Trophoblast cell (in vitro differentiated cells and primary cell): ENCODE data around the gene ZNF483.
A peak's percentile ranks its signal among the peaks of the same experiment; 100 is the strongest.
"Not testable (repeated sequence)": the region's sequence is repeated elsewhere in the genome, so short reads cannot be mapped to it uniquely, and the experiment has no call there.

ENCODE experiments used
- DNase-seq, 2 donors: peaks; one replicate each; pipeline ENCODE4 v3.0.0-alpha.2; 2016
- H2AFZ ChIP-seq: 2 replicates; pipeline ENCODE4 v1.6.1; 2013; ENCODE audit warnings: low read length, moderate library complexity, mild to moderate bottlenecking; ENCODE audit not compliant: insufficient read depth, poor library complexity
- H2AK5ac ChIP-seq: 2 replicates; pipeline ENCODE4 v1.6.1; 2013; ENCODE audit warnings: mild to moderate bottlenecking, low read length
- H2BK120ac ChIP-seq: 2 replicates; pipeline ENCODE4 v1.6.1; 2013; ENCODE audit warnings: low read length, mild to moderate bottlenecking, moderate library complexity; ENCODE audit not compliant: insufficient read depth, poor library complexity
- H2BK12ac ChIP-seq: 2 replicates; pipeline ENCODE4 v1.6.1; 2013; ENCODE audit warnings: mild to moderate bottlenecking, low read length, moderate library complexity
- H2BK5ac ChIP-seq: 2 replicates; pipeline ENCODE4 v1.6.1; 2013; ENCODE audit warnings: low read length, low read depth, moderate library complexity, mild to moderate bottlenecking; ENCODE audit not compliant: poor library complexity
- H3K14ac ChIP-seq: 2 replicates; pipeline ENCODE4 v1.6.1; 2013; ENCODE audit warnings: mild to moderate bottlenecking, low read length
- H3K18ac ChIP-seq: 2 replicates; pipeline ENCODE4 v1.6.1; 2013; ENCODE audit warnings: mild to moderate bottlenecking, low read length
- H3K23ac ChIP-seq: 2 replicates; pipeline ENCODE4 v1.6.1; 2013; ENCODE audit warnings: low read length
- H3K27ac ChIP-seq: 2 replicates; pipeline ENCODE4 v1.5.1; 2013; ENCODE audit warnings: low read depth, mild to moderate bottlenecking, inconsistent platforms, low read length, moderate library complexity
- H3K27me3 ChIP-seq: 2 replicates; pipeline ENCODE4 v1.6.1; 2013; ENCODE audit warnings: inconsistent platforms, mild to moderate bottlenecking, low read length, moderate library complexity; ENCODE audit not compliant: insufficient read depth
- H3K36me3 ChIP-seq, 2 experiments: 1 replicate in 1 of 2; 2 replicates in 1 of 2; pipeline ENCODE4 v1.6.1; 2013; ENCODE audit warnings: low read length in 2 of 2, mild to moderate bottlenecking in 2 of 2, moderate library complexity in 1 of 2; ENCODE audit not compliant: insufficient read depth in 2 of 2, control insufficient read depth in 1 of 2
- H3K4ac ChIP-seq: 2 replicates; pipeline ENCODE4 v1.6.1; 2013; ENCODE audit warnings: low read depth, mild to moderate bottlenecking, low read length, moderate library complexity
- H3K4me1 ChIP-seq, 2 experiments: 1 replicate in 1 of 2; 2 replicates in 1 of 2; pipeline ENCODE4 v1.6.1; 2013; ENCODE audit warnings: low read length in 2 of 2, mild to moderate bottlenecking in 2 of 2, moderate library complexity in 1 of 2; ENCODE audit not compliant: insufficient read depth in 2 of 2, control insufficient read depth in 1 of 2
- H3K4me2 ChIP-seq: 2 replicates; pipeline ENCODE4 v1.6.1; 2013; ENCODE audit warnings: inconsistent platforms, mild to moderate bottlenecking, low read length, moderate library complexity
- H3K4me3 ChIP-seq: 2 replicates; pipeline ENCODE4 v1.5.1; 2013; ENCODE audit warnings: mild to moderate bottlenecking, low read depth, low read length, inconsistent platforms
- H3K79me1 ChIP-seq: one replicate; pipeline ENCODE4 v1.6.1; 2013; ENCODE audit warnings: low read length
- H3K79me2 ChIP-seq: 2 replicates; pipeline ENCODE4 v1.6.1; 2013; ENCODE audit warnings: low read length, mild to moderate bottlenecking; ENCODE audit not compliant: control insufficient read depth, insufficient read depth, poor library complexity
- H3K9ac ChIP-seq: 2 replicates; pipeline ENCODE4 v1.6.1; 2013; ENCODE audit warnings: mild to moderate bottlenecking, low read length
- H3K9me3 ChIP-seq: 2 replicates; pipeline ENCODE4 v1.6.1; 2013; ENCODE audit warnings: low read depth, mild to moderate bottlenecking, control low read depth, inconsistent platforms, low read length; ENCODE audit not compliant: insufficient read depth
- H4K12ac ChIP-seq: 2 replicates; pipeline ENCODE4 v1.6.1; 2013; ENCODE audit warnings: low read depth, mild to moderate bottlenecking, low read length, moderate library complexity
- H4K8ac ChIP-seq: 2 replicates; pipeline ENCODE4 v1.6.1; 2013; ENCODE audit warnings: low read depth, mild to moderate bottlenecking, low read length, moderate library complexity
- H4K91ac ChIP-seq: one replicate; pipeline ENCODE4 v1.6.1; 2013; ENCODE audit warnings: low read depth, mild to moderate bottlenecking, low read length, moderate library complexity
- WGBS: extraction: QIAGEN DNeasy Blood & Tissue Kit; methylation state at CpG from one replicate; pipeline ENCODE4 v1.1.7; 2013; ENCODE audit warnings: missing lambda C conversion rate; ENCODE audit not compliant: insufficient read length, insufficient coverage; ENCODE audit errors: extremely low coverage; 5-methylcytosine and 5-hydroxymethylcytosine counted together

ZNF483 gene

DNA sequence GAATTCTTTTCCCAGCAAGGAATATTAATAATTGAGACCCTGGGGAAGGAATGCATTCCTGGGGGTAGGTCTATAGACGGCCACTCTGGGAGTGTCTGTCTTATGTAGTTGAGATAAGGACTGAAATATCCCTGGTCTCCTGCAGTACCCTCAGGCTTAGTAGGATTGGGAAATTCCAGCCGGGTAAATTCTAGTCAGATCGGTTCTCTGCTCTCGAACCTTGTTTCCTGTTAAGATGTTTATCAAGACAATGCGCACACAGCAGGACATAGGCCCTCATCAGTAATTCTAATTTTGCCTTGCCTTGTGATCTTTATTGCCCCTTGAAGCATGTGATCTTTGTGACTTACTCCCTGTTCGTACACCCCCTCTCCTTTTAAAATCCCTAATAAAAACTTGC is 13.4 kb upstream of the ZNF483 start:
- WGBS: no CpG with 5 or more reads among the region's 6 CpGs
- H3K79me1 ChIP-seq: not testable (repeated sequence)

DNA sequence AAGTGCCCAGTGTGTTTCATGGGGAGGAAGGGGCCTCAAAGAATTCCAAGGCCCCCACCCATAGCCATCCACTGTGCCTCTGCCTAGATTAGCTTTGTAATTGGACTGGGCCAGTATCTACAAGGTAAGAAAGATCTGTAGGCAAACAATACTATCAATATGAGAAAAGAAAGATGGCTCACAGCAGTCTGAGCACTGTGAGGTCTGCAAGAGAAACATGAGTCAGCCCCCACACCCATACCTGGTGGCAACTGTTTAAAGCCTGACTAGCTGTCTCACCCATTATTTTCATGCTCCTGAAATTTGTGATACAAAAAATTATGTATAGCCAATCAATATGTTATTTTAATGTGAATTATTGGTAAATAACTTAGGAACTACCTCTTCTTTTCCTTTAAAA is 10.0 kb upstream of the ZNF483 start:
- no peak overlapping the region for H3K9ac ChIP-seq
- H3K79me1 ChIP-seq: no peaks in the 10 kb centered on the region
- no peak overlapping the region for H4K12ac ChIP-seq
- no peak overlapping the region for H2BK120ac ChIP-seq
- no peak overlapping the region for H2AFZ ChIP-seq
- no peaks in the 10 kb centered on the region for H3K36me3 ChIP-seq
- H3K27me3 ChIP-seq: no peaks in the 10 kb centered on the region
- no peaks in the 10 kb centered on the region for H3K79me2 ChIP-seq
- H3K4ac ChIP-seq: no peak overlapping the region
- no peak overlapping the region for H4K91ac ChIP-seq
- no peak for DNase-seq
- no peak overlapping the region for H3K27ac ChIP-seq
- H2BK12ac ChIP-seq: no peak overlapping the region
- H3K14ac ChIP-seq: no peak overlapping the region
- H3K18ac ChIP-seq: no peak overlapping the region
- H2BK5ac ChIP-seq: no peak overlapping the region
- no peak overlapping the region for H4K8ac ChIP-seq
- no peak overlapping the region for H3K23ac ChIP-seq
- no peak overlapping the region for H2AK5ac ChIP-seq
- no peak overlapping the region for H3K4me3 ChIP-seq
- no peak overlapping the region for H3K4me2 ChIP-seq
- no peaks in the 10 kb centered on the region for H3K9me3 ChIP-seq
- no peaks in the 10 kb centered on the region for H3K4me1 ChIP-seq

More for the DNA sequence above, 13.4 kb upstream of the ZNF483 start:
- H2BK12ac ChIP-seq, H3K27ac ChIP-seq, H3K79me2 ChIP-seq, H4K8ac ChIP-seq, H3K36me3 ChIP-seq, H3K14ac ChIP-seq, H3K9ac ChIP-seq, H3K18ac ChIP-seq, H3K9me3 ChIP-seq, H2BK5ac ChIP-seq, H3K4me2 ChIP-seq, H4K12ac ChIP-seq, H3K23ac ChIP-seq, H3K27me3 ChIP-seq, H3K4ac ChIP-seq, H2BK120ac ChIP-seq, H4K91ac ChIP-seq, H2AK5ac ChIP-seq, H2AFZ ChIP-seq, H3K4me1 ChIP-seq, H3K4me3 ChIP-seq: not testable (repeated sequence)
- DNase-seq: peak in 1 of 2 donors; percentile 26

DNA sequence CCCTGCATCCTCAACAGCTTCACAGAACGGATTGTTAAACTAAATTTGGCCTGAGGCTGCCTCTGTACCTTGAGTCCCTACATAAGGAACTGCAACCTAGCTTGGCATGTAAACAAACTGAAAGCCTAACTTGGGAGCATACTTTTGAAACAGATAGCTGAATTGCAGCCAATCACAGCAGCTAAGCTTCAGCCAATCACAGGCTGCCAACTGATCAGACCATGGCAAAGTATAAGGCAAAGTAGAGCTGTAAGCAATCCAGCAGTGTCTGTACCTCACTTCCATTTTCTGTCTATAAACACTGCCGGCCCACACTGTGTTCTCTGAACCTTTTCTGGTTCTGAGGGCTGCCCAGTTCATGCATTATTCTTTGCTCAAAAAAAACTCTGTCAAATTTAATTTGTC is 8.9 kb upstream of the ZNF483 start:
- Histone ChIP-seq H3K27ac (no peak overlapping the region), H3K9ac (no peak overlapping the region), H3K4me2 (no peak overlapping the region), H3K4ac (no peak overlapping the region), H3K18ac (no peak overlapping the region), H3K79me1 (no peaks in the 10 kb centered on the region), H4K91ac (no peak overlapping the region), H2BK12ac (no peak overlapping the region), H2AFZ (no peak overlapping the region), H3K14ac (no peak overlapping the region), H3K79me2 (no peaks in the 10 kb centered on the region), H3K23ac (no peak overlapping the region), H4K8ac (no peak overlapping the region), H2AK5ac (no peak overlapping the region), H2BK5ac (no peak overlapping the region), H2BK120ac (no peak overlapping the region), H3K27me3 (no peaks in the 10 kb centered on the region), H3K4me1 (no peaks in the 10 kb centered on the region), H3K36me3 (no peaks in the 10 kb centered on the region), H3K4me3 (no peak overlapping the region), H4K12ac (no peak overlapping the region), H3K9me3 (no peaks in the 10 kb centered on the region)
- no CpG with 5 or more reads among the region's 2 CpGs for WGBS
- DNase-seq: peak in 1 of 2 donors; percentile 3

DNA sequence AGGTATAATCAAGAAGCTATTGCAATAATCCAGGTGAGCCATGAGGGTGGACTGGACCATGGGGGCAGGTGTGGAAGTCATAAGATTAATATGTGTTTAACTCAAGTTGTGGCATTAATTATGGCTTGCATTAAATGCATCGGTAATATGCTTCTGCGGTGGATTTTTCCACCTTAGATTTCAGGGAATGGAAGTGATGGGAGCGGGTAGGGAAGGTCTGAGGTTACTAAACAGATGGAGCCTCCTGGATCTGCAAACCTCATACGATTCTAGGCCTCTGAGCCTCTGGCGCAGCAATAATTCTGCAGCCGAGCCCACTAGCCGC is 286 bp upstream of the ZNF483 start:
- Histone ChIP-seq H3K23ac (no peak overlapping the region), H3K79me1 (no peaks in the 10 kb centered on the region), H3K4me1 (peaks cover 5 to 6% of the 10 kb centered on the region in 2 experiments), H4K8ac (peak overlapping the region; percentile 61), H2BK120ac (no peak overlapping the region), H3K9me3 (no peaks in the 10 kb centered on the region), H3K4me3 (no peak overlapping the region), H3K27me3 (no peaks in the 10 kb centered on the region), H3K27ac (no peak overlapping the region), H3K14ac (no peak overlapping the region), H4K91ac (no peak overlapping the region), H3K36me3 (no peaks in the 10 kb centered on the region), H4K12ac (no peak overlapping the region), H3K4ac (no peak overlapping the region), H2BK12ac (no peak overlapping the region), H2AFZ (peak overlapping the region; percentile 85), H2BK5ac (no peak overlapping the region), H3K9ac (no peak overlapping the region), H2AK5ac (no peak overlapping the region), H3K79me2 (peaks cover 2% of the 10 kb centered on the region), H3K18ac (no peak overlapping the region), H3K4me2 (peak overlapping the region; percentile 93)
- peak; percentile 14 to 47 for DNase-seq
- WGBS: no CpG with 5 or more reads among the region's 7 CpGs

DNA sequence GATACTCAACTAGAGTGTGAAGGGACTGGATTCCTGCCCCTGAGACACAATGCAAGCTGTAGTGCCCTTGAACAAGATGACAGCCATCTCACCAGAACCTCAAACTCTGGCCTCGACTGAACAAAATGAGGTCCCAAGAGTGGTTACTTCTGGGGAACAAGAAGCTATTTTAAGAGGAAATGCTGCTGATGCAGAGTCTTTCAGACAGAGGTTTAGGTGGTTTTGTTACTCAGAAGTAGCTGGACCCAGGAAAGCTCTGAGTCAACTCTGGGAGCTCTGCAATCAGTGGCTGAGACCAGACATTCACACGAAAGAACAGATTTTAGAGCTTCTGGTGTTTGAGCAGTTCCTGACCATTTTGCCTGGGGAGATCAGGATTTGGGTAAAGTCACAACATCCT is 2.4 kb downstream of the ZNF483 start:
- Histone ChIP-seq H3K27me3 (no peaks in the 10 kb centered on the region), H2AFZ (no peak overlapping the region), H3K9me3 (no peaks in the 10 kb centered on the region), H3K4ac (no peak overlapping the region), H3K18ac (no peak overlapping the region), H3K4me1 (peaks cover 5 to 6% of the 10 kb centered on the region in 2 experiments), H3K36me3 (no peaks in the 10 kb centered on the region), H3K14ac (no peak overlapping the region), H2BK5ac (no peak overlapping the region), H3K79me1 (no peaks in the 10 kb centered on the region), H4K8ac (no peak overlapping the region), H2AK5ac (no peak overlapping the region), H3K4me2 (no peak overlapping the region), H2BK120ac (no peak overlapping the region), H3K27ac (no peak overlapping the region), H4K91ac (no peak overlapping the region), H3K9ac (no peak overlapping the region), H2BK12ac (no peak overlapping the region), H4K12ac (no peak overlapping the region), H3K23ac (no peak overlapping the region), H3K79me2 (peaks cover 2% of the 10 kb centered on the region), H3K4me3 (no peak overlapping the region)
- no peak for DNase-seq
- WGBS: no CpG with 5 or more reads among the region's 2 CpGs
